GM12891 (cell line): ENCODE results near the gene EPS8.
"Not testable (repeated sequence)": the region's sequence is repeated elsewhere in the genome, so short reads cannot be mapped to it uniquely, and the experiment has no call there.

Experiments used
- DNase-seq: peaks from one replicate; pipeline ENCODE4 v3.0.0; 2011; ENCODE audit warnings: low spot score; ENCODE audit not compliant: insufficient read length
- FAIRE-seq: peaks from 2 replicates; lab custom pipeline; 2011; peaks lifted over from hg19 to GRCh38; lab: Jason Lieb, UNC
- PAX5 ChIP-seq: IDR thresholded peaks from 2 replicates; pipeline ENCODE4 v1.6.1; 2011; ENCODE audit warnings: low read length, moderate library complexity, mild to moderate bottlenecking; ENCODE audit not compliant: insufficient read depth, severe bottlenecking
- POLR2A ChIP-seq: IDR thresholded peaks from 2 replicates; pipeline ENCODE4 v1.6.1; 2011; ENCODE audit warnings: low read depth, low read length, control low read depth
- POLR2AphosphoS5 ChIP-seq: IDR thresholded peaks from 2 replicates; pipeline ENCODE4 v1.6.1; 2011; ENCODE audit warnings: low read depth, low read length, control low read depth
- POU2F2 ChIP-seq: IDR thresholded peaks from 2 replicates; pipeline ENCODE4 v1.6.1; 2011; ENCODE audit warnings: low read depth, mild to moderate bottlenecking, control low read depth, low read length, moderate library complexity
- SPI1 ChIP-seq: IDR thresholded peaks from 2 replicates; pipeline ENCODE4 v1.6.1; 2011; ENCODE audit warnings: low read depth, low read length, control low read depth
- TAF1 ChIP-seq: IDR thresholded peaks from 2 replicates; pipeline ENCODE4 v1.6.1; 2011; ENCODE audit warnings: low read depth, low read length, control low read depth

EPS8 gene

GRCh38 chr12:15631007-15631715, 158.0 kb downstream of the EPS8 start:
- FAIRE-seq (no peak), DNase-seq (no peak)
- TF ChIP-seq TAF1 (no peak), POLR2A (no peak), POU2F2 (no peak), SPI1 (no peak), PAX5 (no peak), POLR2AphosphoS5 (no peak)

GRCh38 chr12:15629761-15630160, 159.4 kb downstream of the EPS8 start:
- TF ChIP-seq SPI1 (no peak), PAX5 (no peak), TAF1 (no peak), POU2F2 (no peak), POLR2AphosphoS5 (no peak), POLR2A (no peak)
- DNase-seq, result no peak
- FAIRE-seq, result no peak

GRCh38 chr12:15629108-15629507, 160.1 kb downstream of the EPS8 start:
- no peak for FAIRE-seq
- TF ChIP-seq POU2F2, result no peak
- no peak for TF ChIP-seq POLR2AphosphoS5
- no peak for TF ChIP-seq SPI1
- no peak for TF ChIP-seq POLR2A
- TF ChIP-seq PAX5, result no peak
- TF ChIP-seq TAF1, result no peak
- DNase-seq, result no peak

- no peak for FAIRE-seq
- TF ChIP-seq TAF1 (no peak), SPI1 (no peak), POLR2A (no peak), POLR2AphosphoS5 (no peak), PAX5 (no peak), POU2F2 (no peak)
- no peak for DNase-seq
Observed at GRCh38 chr12:15627995-15628945, 160.9 kb downstream of the EPS8 start.

- no peak for FAIRE-seq
- DNase-seq, result no peak
Observed at GRCh38 chr12:15625075-15625474, 164.1 kb downstream of the EPS8 start.

GRCh38 chr12:15620741-15621539, 168.2 kb downstream of the EPS8 start:
- FAIRE-seq, result no peak
- no peak for TF ChIP-seq PAX5
- no peak for TF ChIP-seq POLR2A
- TF ChIP-seq POLR2AphosphoS5, result no peak
- DNase-seq, result no peak

More at GRCh38 chr12:15625075-15625474, 164.1 kb downstream of the EPS8 start:
- TF ChIP-seq POLR2AphosphoS5, result no peak
- no peak for TF ChIP-seq POU2F2
- TF ChIP-seq SPI1, result no peak
- TF ChIP-seq TAF1, result no peak
- TF ChIP-seq PAX5, result no peak
- no peak for TF ChIP-seq POLR2A

- FAIRE-seq, DNase-seq: not testable (repeated sequence)
Observed at GRCh38 chr12:15616495-15616894, 172.7 kb downstream of the EPS8 start.

- TF ChIP-seq POLR2AphosphoS5 (no peak), POU2F2 (no peak), TAF1 (no peak), PAX5 (no peak), SPI1 (no peak), POLR2A (no peak)
- FAIRE-seq, result no peak
Observed at GRCh38 chr12:15613981-15614380, 175.2 kb downstream of the EPS8 start.

GRCh38 chr12:15608941-15609340, 180.2 kb downstream of the EPS8 start:
- DNase-seq, result no peak
- no peak for FAIRE-seq
- TF ChIP-seq TAF1 (no peak), SPI1 (no peak)

More at GRCh38 chr12:15613981-15614380, 175.2 kb downstream of the EPS8 start:
- no peak for DNase-seq
